AG20443 (cell line): ENCODE data around the gene GIMAP5.

Experiments
- DNase-seq: peaks from one replicate; pipeline ENCODE4 v3.0.0; 2012; ENCODE audit warnings: low spot score, mixed read lengths

Gene GIMAP5

DNA sequence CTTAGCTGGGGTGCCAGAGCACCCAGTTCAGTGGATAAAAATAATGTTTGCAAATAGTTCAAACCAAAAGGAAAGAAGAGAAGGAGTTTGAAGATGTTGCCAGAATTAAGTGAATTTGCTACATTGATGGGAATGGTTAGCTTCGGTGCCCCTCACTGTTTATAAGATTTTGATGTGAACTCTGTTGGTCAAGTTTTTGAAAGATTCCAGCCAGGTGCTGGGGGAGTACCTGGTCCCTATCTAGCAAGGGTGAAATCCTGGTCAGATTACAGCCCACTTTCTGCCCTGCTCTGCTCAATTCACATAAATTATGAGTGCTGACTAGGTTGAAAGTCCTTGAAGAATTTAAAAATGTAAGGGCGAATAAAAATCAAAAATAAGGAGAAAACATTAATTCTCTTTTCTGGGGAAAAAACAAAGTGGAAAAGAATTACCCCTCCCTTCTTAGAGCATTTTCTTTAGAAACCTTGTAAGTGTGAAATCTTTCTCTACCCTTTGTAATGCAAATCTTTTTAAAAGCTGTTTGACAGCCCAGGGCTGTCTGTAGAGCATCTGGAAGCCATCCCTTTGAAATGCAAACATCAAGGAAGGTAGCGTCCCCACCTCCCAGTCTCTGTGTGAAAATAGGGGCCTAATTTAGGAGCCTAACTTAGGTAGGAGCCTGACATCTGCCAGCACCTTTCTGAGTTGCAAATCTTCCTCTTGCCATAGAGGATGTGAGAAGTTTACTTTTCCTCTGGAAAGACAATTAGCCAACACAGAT is 1.4 kb upstream of the GIMAP5 start:
- DNase-seq, result no peak

DNA sequence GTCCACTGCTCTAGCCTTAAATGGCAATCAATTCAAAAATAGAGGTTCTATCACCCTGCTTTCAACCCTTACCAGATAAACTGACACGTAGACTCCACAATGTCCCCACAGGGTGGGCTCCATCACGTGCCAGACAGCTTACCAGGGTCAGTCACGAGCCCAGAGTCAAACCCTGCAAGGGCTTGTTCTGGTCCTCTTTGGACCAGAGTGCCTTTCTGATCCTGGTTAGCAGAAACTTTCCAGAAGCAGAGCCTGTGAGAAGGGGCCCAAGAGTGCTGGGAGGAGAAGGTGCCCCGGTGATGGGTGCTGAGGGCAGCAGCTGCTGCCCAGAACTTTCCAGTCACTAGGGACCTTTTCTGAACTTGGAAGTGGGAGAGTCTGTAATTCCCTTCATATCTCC is 354 bp upstream of the GIMAP5 start:
- no peak for DNase-seq

- no peak for DNase-seq
These were observed 874 bp downstream of the GIMAP5 start for GRCh38 chr7:150738092-150738491.

DNA sequence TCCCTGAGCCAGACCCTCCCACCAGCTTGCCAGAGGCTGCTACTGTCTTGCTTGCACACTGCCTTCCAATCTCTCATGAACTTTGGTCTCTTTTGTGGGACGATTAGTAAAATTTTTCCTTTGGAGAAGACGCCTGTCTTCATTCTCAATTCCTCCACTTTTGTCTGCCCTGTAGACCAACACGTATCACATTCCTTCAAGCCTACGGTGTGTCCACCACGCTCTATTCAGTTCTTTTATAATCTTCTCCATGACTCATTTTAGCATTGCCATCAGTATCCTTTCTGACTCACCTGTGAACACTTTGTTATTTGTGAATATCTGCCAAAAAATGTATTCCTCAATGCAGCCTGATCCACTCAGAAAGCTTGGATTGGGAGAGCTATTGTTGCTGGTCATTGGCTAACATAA is 1.4 kb downstream of the GIMAP5 start:
- DNase-seq, result no peak

- no peak for DNase-seq
These were observed 1.8 kb downstream of the GIMAP5 start for GRCh38 chr7:150739033-150739432.

- no peak for DNase-seq
These were observed 2.8 kb downstream of the GIMAP5 start for GRCh38 chr7:150740053-150740452.

DNA sequence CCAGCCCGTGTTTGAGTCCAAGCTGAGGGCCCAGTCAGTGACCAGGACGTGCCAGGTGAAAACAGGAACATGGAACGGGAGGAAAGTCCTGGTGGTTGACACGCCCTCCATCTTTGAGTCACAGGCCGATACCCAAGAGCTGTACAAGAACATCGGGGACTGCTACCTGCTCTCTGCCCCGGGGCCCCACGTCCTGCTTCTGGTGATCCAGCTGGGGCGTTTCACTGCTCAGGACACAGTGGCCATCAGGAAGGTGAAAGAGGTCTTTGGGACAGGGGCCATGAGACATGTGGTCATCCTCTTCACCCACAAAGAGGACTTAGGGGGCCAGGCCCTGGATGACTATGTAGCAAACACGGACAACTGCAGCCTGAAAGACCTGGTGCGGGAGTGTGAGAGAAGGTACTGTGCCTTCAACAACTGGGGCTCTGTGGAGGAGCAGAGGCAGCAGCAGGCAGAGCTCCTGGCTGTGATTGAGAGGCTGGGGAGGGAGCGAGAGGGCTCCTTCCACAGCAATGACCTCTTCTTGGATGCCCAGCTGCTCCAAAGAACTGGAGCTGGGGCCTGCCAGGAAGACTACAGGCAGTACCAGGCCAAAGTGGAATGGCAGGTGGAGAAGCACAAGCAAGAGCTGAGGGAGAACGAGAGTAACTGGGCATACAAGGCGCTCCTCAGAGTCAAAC is 5.2 kb downstream of the GIMAP5 start:
- DNase-seq, result no peak

GRCh38 chr7:150744041-150744656 is 6.9 kb downstream of the GIMAP5 start:
- no peak for DNase-seq

- DNase-seq, result no peak
These were observed 7.9 kb downstream of the GIMAP5 start for GRCh38 chr7:150745086-150745485.

GRCh38 chr7:150745876-150746275 is 8.7 kb downstream of the GIMAP5 start:
- no peak for DNase-seq

GRCh38 chr7:150746921-150747320 is 9.7 kb downstream of the GIMAP5 start:
- no peak for DNase-seq

- no peak for DNase-seq
These were observed 11.2 kb downstream of the GIMAP5 start for GRCh38 chr7:150748376-150748775.

GRCh38 chr7:150751702-150752101 is 14.5 kb downstream of the GIMAP5 start:
- DNase-seq, result no peak

DNA sequence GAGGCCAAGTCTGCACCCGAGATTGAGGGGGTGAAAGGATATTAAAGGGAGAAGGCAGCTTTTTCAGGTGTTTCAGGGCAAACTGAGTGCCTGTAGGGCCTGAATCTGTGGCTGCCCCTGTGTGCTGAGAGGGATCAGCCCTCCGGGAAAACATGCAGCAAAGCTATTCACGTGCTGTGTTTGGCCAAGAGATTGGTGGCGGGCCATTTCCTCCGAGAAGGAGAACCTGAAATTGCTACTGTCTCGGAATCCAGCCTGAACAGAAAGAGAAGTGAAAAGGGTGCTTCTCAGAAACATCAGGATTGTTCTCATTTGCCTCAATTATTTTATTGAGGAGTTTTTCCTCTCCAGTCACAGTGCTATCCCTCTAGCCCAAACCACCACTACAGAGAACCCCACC is 16.0 kb downstream of the GIMAP5 start:
- no peak for DNase-seq

- no peak for DNase-seq
These were observed 16.8 kb downstream of the GIMAP5 start for GRCh38 chr7:150753826-150754603.

- no peak for DNase-seq
These were observed 17.7 kb downstream of the GIMAP5 start for GRCh38 chr7:150754951-150755350.

DNA sequence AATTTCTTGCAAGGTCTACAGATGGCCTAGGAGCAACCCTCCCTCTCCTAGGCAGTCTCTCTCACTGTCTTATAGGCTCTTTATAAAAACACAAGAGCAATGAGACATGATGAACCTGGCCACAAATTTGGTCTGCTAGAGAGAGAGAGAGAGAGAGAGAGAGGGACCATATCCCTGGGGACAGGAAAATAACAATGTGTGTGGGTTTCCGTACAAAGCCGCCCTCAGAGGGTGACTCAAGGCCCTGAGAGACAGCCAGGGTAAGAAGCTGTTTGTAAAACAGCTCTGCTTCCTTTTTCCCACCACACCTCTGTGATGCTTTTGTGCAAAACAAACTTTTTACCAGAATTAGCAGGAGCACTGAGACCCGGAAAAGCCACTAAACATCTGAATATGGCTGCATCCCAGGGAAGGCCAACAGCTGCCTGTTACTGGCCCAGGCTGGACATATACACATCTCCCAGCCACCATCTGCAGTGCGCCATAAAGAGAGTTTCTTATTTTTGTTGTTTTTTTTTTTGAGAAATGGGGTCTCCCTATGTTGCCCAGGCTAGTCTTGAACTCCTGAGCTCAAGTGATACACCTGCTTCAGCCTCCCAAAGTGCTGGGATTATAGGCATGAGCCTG is 18.4 kb downstream of the GIMAP5 start:
- DNase-seq, result no peak

DNA sequence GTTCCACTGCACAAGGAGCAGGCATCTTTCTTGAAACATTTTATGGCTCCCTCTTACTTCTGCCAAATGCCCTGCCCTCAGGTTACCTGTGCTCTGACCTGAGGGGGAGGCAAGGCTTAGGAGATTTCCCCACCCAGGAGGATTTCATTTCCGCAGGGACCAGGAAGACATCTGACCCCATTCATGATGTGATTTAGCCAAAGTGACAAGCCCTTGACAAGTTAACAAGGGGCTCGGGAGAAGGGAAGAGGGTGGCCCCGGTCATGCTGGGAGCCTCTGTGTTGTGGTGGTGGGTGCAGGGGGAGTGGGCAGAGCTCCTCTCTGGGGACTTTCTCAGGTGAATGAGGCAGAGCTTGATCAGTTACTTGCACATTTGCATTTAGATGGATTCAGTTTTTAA is 18.9 kb downstream of the GIMAP5 start:
- DNase-seq, result no peak

DNA sequence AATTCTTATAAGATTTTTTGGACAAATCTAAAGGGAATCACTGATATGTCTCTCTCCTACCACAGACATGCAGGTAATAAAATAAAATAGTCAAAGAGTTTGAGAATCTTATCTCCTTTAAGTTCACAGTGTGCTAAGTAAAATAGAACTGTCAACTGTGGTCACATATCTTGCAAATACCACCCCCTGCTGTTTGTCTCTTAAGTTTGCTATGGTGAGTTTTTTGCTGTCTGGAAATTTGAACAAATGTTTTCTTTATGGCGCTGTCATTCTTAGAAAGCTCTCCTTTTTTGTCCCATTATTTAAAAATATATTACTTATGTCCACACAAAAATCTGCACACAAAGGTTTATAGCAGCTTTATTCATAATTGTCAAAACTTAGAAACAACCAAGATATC is 19.6 kb downstream of the GIMAP5 start:
- DNase-seq, result no peak

- DNase-seq, result no peak
These were observed 22.3 kb downstream of the GIMAP5 start for GRCh38 chr7:150759479-150759878.

DNA sequence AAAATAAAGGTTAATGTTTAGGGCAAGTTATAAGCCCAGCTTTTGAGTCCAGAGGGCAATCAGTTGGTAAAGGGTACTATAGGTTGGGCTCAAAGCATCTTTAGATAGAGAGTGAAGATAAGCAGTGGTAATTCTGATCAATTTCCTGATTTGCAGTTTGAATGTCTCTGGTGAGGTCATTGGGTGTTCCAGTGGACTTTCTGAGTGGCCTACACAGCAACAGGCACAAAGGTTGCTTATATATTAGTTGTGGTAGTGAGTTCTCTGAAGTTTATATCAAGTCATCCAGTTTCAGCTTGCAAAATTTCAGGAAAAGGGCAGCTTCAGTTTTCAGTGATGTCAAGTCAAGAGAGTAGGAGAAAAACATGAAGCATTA is 29.1 kb downstream of the GIMAP5 start:
- no peak for DNase-seq

DNA sequence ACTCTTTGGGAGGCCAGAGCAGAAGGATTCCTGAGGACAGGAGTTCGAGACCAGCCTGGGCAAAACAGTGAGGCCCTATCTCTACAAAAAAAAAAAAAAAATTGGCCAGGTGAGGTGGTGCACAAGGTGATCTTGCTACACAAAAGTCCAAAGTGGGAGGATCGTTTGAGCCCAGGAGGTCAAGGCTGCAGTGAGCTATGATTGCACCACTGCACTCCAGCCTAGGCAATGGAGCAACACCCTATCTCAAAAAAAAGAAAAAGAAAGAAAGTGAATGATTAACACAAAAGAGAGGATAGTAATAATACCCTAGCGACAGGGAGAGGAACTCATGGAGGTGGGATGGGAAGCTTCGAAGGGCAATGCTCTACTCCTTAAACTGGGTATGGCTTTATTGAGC is 32.5 kb downstream of the GIMAP5 start:
- DNase-seq, result no peak
